Neural crest cell (in vitro differentiated cells): ENCODE data around the gene ANKK1. TPM values are rescaled to one million over a fixed set of nuclear protein-coding genes. Genes with fewer than 3 reads are reported as not detected.

Experiments
- DNase-seq: peaks from one replicate; pipeline ENCODE4 v3.0.0; 2021; ENCODE audit warnings: low read depth, mixed read lengths, low spot score
- H3K27ac Mint-ChIP-seq: one replicate; pipeline ENCODE4 v1.8.0; 2021; ENCODE audit warnings: mild to moderate bottlenecking, mixed read lengths; ENCODE audit not compliant: unreplicated experiment
- H3K27me3 Mint-ChIP-seq: 2 replicates; pipeline ENCODE4 v1.8.0; 2021; ENCODE audit warnings: low read depth, mild to moderate bottlenecking, mixed read lengths
- H3K36me3 Mint-ChIP-seq: 2 replicates; pipeline ENCODE4 v1.8.0; 2021; ENCODE audit warnings: low read depth, mild to moderate bottlenecking, mixed read lengths
- H3K4me1 Mint-ChIP-seq: 2 replicates; pipeline ENCODE4 v1.8.0; 2021; ENCODE audit warnings: mixed read lengths
- H3K4me3 Mint-ChIP-seq: one replicate; pipeline ENCODE4 v1.8.0; 2021; ENCODE audit warnings: mild to moderate bottlenecking, mixed read lengths
- H3K9me3 Mint-ChIP-seq: 2 replicates; pipeline ENCODE4 v1.8.0; 2021; ENCODE audit warnings: mixed read lengths
- total RNA-seq: library from RNA; stranded (reverse); gene quantifications from 2 replicates; pipeline ENCODE4 v1.2.1, GENCODE V29; 2021
- TF ChIP-seq, protein P1 (sequence below): fragments of 200-600 bp; sonication (generic); conservative IDR thresholded peaks from 2 replicates; pipeline ENCODE4 v1.5.0; 2021; ENCODE audit warnings: antibody characterized with exemption, mild to moderate bottlenecking

ANKK1 gene
- total RNA-seq, 1 donor from 2014 or later: 0.09 TPM

DNA sequence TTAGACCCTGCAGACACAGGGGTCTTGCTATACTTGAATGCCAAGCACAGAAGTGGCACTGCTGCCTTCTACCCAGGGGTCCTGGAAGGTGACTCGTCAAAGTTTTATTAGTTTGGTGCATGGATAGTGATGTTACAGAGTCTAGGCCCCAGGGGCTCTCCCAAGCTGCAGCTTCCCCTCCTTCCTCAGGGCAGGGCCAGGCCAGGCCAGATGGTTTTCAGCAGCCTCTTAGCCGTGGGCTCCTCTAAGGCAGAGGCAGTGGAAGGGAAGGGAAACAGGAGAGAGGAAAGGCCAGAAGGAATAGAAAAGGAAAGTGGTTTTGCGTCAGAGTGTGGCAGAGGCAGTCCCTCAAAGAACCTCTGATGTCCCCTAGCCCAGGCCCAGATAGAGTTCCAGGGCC, 21.9 kb downstream of the ANKK1 start:
- Mint-ChIP-seq H3K27ac (no peak overlapping the region), H3K36me3 (no peaks in the 10 kb centered on the region), H3K9me3 (no peaks in the 10 kb centered on the region), H3K27me3 (peaks cover 4% of the 10 kb centered on the region), H3K4me3 (no peak overlapping the region), H3K4me1 (no peaks in the 10 kb centered on the region)
- TF ChIP-seq, protein P1, sequence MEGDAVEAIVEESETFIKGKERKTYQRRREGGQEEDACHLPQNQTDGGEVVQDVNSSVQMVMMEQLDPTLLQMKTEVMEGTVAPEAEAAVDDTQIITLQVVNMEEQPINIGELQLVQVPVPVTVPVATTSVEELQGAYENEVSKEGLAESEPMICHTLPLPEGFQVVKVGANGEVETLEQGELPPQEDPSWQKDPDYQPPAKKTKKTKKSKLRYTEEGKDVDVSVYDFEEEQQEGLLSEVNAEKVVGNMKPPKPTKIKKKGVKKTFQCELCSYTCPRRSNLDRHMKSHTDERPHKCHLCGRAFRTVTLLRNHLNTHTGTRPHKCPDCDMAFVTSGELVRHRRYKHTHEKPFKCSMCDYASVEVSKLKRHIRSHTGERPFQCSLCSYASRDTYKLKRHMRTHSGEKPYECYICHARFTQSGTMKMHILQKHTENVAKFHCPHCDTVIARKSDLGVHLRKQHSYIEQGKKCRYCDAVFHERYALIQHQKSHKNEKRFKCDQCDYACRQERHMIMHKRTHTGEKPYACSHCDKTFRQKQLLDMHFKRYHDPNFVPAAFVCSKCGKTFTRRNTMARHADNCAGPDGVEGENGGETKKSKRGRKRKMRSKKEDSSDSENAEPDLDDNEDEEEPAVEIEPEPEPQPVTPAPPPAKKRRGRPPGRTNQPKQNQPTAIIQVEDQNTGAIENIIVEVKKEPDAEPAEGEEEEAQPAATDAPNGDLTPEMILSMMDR: no peak
- DNase-seq: no peak

DNA sequence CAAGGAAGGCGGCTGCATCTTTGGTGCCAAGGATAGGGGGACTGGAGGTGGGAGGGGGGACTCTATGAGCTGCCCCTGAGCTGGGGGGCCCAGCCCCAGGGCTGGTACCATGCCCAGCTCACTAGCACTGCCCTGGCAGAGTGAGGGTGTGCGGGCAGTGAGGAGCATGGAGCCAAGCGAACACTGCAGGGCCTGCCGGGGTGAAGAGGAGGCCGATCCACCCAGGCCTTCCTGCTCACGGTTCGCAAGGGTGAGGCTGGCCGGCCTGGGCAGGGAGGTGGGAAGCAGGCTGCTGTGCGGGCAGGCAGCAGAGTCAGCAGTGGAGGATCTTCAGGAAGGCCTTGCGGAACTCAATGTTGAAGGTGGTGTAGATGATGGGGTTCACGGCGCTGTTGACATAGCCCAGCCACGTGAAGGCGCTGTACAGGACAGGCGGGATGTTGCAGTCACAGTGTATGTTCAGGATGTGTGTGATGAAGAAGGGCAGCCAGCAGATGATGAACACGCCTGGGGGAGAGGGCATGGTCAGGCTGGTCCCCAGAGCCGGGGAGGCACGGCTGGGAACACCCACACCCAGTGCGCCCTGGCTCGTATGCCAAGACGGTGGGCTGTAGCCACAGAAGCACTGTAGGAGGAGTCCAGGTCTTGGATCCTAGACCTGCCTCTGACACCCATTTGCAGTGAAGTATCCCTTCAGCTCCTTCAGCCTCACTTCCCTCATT, 23.0 kb downstream of the ANKK1 start:
- Mint-ChIP-seq H3K9me3 (no peaks in the 10 kb centered on the region), H3K4me1 (no peaks in the 10 kb centered on the region), H3K4me3 (no peak overlapping the region), H3K27me3 (peaks cover 2% of the 10 kb centered on the region), H3K36me3 (no peaks in the 10 kb centered on the region), H3K27ac (no peak overlapping the region)
- TF ChIP-seq, protein P1: no peak
- DNase-seq: no peak

DNA sequence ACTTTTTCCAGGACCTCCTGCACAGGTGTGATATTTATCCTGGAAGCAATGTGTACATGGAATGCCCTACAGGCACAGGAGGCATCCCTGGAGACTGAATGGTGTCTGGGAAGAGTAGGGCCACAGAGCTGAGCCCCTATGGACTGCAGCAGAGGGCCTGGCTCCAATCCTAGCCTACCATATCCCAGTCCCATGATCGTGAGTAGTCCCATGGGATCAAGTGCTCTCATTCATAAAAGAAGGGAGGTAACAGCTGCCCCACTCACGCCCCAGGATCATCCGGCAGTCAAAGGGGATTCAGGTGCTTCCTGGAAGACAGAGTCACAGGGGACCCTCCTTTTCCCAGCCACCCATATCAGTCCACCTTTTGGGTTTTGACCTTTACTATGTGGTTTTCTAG, 24.0 kb downstream of the ANKK1 start:
- TF ChIP-seq, protein P1: no peak
- H3K4me3 Mint-ChIP-seq: no peak overlapping the region
- no peaks in the 10 kb centered on the region for H3K4me1 Mint-ChIP-seq
- no peaks in the 10 kb centered on the region for H3K9me3 Mint-ChIP-seq
- H3K27ac Mint-ChIP-seq: no peak overlapping the region
- no peaks in the 10 kb centered on the region for H3K36me3 Mint-ChIP-seq
- no peak for DNase-seq
- no peaks in the 10 kb centered on the region for H3K27me3 Mint-ChIP-seq

DNA sequence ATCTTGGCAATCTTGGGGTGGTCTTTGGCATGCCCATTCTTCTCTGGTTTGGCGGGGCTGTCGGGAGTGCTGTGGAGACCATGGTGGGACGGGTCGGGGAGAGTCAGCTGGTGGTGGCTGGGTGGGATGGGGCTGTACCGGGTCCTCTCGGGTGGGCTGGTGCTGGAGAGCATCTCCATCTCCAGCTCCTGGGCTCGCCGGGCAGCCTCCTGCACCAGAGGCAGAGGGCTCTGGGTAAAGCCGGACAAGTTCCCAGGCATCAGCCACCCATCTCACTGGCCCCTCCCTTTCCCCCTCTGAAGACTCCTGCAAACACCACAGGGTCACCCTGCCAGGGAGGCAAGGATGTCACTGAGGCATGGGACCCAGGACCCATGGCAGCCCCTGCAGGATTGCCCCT, 25.1 kb downstream of the ANKK1 start:
- Mint-ChIP-seq H3K9me3 (no peaks in the 10 kb centered on the region), H3K27ac (no peak overlapping the region), H3K27me3 (no peaks in the 10 kb centered on the region), H3K4me3 (no peak overlapping the region), H3K36me3 (no peaks in the 10 kb centered on the region), H3K4me1 (no peaks in the 10 kb centered on the region)
- TF ChIP-seq, protein P1: no peak
- DNase-seq: no peak

DNA sequence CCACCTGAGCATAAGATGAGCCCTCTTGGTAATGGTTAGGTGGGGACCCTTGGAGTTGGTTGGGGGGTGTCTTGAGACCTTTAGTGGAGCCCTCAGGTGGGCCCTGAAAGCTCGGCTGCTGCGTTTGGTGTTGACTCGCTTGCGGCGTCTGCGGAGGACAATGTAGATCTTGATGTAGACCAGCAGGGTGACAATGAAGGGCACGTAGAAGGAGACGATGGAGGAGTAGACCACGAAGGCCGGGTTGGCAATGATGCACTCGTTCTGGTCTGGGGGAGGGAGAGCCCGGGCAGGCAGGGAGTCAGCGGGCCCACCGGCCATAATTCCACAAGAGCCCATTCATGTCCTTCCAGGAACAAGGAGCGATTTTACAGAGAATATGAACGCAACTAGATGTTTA, 27.8 kb downstream of the ANKK1 start:
- Mint-ChIP-seq H3K36me3 (no peaks in the 10 kb centered on the region), H3K27ac (no peak overlapping the region), H3K4me1 (no peaks in the 10 kb centered on the region), H3K27me3 (peaks cover 3% of the 10 kb centered on the region), H3K9me3 (no peaks in the 10 kb centered on the region), H3K4me3 (no peak overlapping the region)
- DNase-seq: no peak
- TF ChIP-seq, protein P1: no peak
